Osteoblast (primary cell): ENCODE results near the gene POLR1E. TPM values are rescaled to one million over a fixed set of nuclear protein-coding genes. Genes with fewer than 3 reads are reported as not detected.

Experiments used
- DNase-seq: peaks from one replicate; pipeline ENCODE4 v3.0.0; 2011; ENCODE audit warnings: low spot score, mixed read lengths; ENCODE audit not compliant: insufficient read length; ENCODE audit errors: missing footprints
- H2AFZ ChIP-seq: 2 replicates; pipeline ENCODE4 v1.6.0; 2011; ENCODE audit warnings: mild to moderate bottlenecking, low read length
- H3K27ac ChIP-seq: 2 replicates; pipeline ENCODE4 v1.5.1; 2011; ENCODE audit warnings: mild to moderate bottlenecking, low read depth, low read length, moderate library complexity
- H3K27me3 ChIP-seq: 2 replicates; pipeline ENCODE4 v1.6.0; 2012; ENCODE audit warnings: mild to moderate bottlenecking, control low read depth, inconsistent platforms, low read length, moderate library complexity; ENCODE audit not compliant: insufficient read depth
- H3K36me3 ChIP-seq: 2 replicates; pipeline ENCODE4 v1.5.1; 2011; ENCODE audit warnings: mild to moderate bottlenecking, low read length, control low read depth, moderate library complexity; ENCODE audit not compliant: insufficient read depth
- H3K4me1 ChIP-seq: 2 replicates; pipeline ENCODE4 v1.5.1; 2011; ENCODE audit warnings: mild to moderate bottlenecking, low read length, control low read depth, moderate library complexity; ENCODE audit not compliant: insufficient read depth
- H3K4me2 ChIP-seq: 2 replicates; pipeline ENCODE4 v1.6.0; 2011; ENCODE audit warnings: mild to moderate bottlenecking, low read length; ENCODE audit not compliant: insufficient read depth
- H3K4me3 ChIP-seq: fragments of 200-600 bp; sonication (generic); 3 replicates; pipeline ENCODE4 v1.5.1; 2012; ENCODE audit warnings: mild to moderate bottlenecking, low read length, inconsistent platforms; ENCODE audit not compliant: insufficient read depth
- H3K79me2 ChIP-seq: 2 replicates; pipeline ENCODE4 v1.6.0; 2012; ENCODE audit warnings: mild to moderate bottlenecking, low read length, control low read depth, inconsistent platforms; ENCODE audit not compliant: insufficient read depth
- H3K9me3 ChIP-seq: 2 replicates; pipeline ENCODE4 v1.5.1; 2011; ENCODE audit warnings: low read depth, low read length, control low read depth
- H4K20me1 ChIP-seq: 2 replicates; pipeline ENCODE4 v1.6.0; 2012; ENCODE audit warnings: mild to moderate bottlenecking, low read length, control low read depth; ENCODE audit not compliant: insufficient read depth
- total RNA-seq: library from RNA; depleted of rRNA; stranded (reverse); fragments of >200 nt; gene quantifications from 2 replicates; pipeline ENCODE4 v1.2.3, GENCODE V29; 2012
- TF ChIP-seq, protein P1 (sequence below): IDR thresholded peaks from 2 replicates; pipeline ENCODE4 v1.5.1; 2011; ENCODE audit warnings: mild to moderate bottlenecking, low read depth, low read length, moderate library complexity; ENCODE audit errors: extremely low read depth

The POLR1E gene
- total RNA-seq, 1 donor: 33.3 TPM

DNA sequence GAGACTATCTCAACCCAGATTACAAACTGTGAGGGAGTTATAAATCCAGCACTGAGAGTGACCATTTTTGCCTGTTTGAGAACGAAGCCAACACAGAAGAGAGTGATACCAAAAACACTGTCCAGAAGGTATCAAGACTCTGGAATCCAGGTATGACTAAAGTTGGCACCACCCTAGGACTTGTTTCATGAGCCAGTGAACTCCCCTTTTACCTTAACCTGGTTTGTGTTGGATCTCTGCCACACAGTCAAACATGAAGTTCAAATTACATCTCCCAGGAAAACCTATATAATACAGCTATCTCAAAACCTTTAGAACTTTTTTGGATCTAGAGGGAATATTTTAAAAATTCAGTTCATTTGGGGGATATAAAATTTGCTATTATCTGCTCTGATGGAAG is 31.9 kb upstream of the POLR1E start:
- no peaks in the 10 kb centered on the region for H3K27me3 ChIP-seq
- DNase-seq: no peak
- no peak overlapping the region for H2AFZ ChIP-seq
- H4K20me1 ChIP-seq: peaks cover 62% of the 10 kb centered on the region
- peaks cover 93% of the 10 kb centered on the region for H3K79me2 ChIP-seq
- H3K9me3 ChIP-seq: no peaks in the 10 kb centered on the region
- no peak overlapping the region for H3K4me3 ChIP-seq
- H3K4me2 ChIP-seq: no peak overlapping the region
- TF ChIP-seq, protein P1, sequence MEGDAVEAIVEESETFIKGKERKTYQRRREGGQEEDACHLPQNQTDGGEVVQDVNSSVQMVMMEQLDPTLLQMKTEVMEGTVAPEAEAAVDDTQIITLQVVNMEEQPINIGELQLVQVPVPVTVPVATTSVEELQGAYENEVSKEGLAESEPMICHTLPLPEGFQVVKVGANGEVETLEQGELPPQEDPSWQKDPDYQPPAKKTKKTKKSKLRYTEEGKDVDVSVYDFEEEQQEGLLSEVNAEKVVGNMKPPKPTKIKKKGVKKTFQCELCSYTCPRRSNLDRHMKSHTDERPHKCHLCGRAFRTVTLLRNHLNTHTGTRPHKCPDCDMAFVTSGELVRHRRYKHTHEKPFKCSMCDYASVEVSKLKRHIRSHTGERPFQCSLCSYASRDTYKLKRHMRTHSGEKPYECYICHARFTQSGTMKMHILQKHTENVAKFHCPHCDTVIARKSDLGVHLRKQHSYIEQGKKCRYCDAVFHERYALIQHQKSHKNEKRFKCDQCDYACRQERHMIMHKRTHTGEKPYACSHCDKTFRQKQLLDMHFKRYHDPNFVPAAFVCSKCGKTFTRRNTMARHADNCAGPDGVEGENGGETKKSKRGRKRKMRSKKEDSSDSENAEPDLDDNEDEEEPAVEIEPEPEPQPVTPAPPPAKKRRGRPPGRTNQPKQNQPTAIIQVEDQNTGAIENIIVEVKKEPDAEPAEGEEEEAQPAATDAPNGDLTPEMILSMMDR: no peak
- H3K27ac ChIP-seq: no peak overlapping the region
- no peaks in the 10 kb centered on the region for H3K4me1 ChIP-seq
- peaks cover 3% of the 10 kb centered on the region for H3K36me3 ChIP-seq

DNA sequence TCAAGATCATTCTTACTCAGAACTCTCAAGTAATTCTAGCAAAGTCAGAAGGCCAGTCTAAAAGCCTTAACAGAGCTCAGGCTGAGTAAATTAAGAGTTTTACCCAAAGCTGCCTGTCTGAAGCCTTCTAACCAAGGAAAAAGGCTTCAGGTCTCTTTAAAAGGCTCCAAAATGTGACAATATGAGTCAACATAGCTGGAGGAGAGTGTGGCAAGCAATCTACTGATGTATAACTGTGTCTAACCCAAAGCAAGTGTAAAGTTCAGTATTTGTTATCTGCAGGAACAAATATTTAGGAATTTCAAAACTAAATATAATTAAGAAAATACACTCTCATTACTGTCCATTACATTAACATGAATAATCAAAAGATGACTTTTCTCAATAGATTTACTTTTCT is 31.5 kb upstream of the POLR1E start:
- H3K4me2 ChIP-seq: no peak overlapping the region
- H3K79me2 ChIP-seq: peaks cover 96% of the 10 kb centered on the region
- H2AFZ ChIP-seq: no peak overlapping the region
- TF ChIP-seq, protein P1: no peak
- no peaks in the 10 kb centered on the region for H3K4me1 ChIP-seq
- no peak for DNase-seq
- no peaks in the 10 kb centered on the region for H3K27me3 ChIP-seq
- no peak overlapping the region for H3K27ac ChIP-seq
- peaks cover 3% of the 10 kb centered on the region for H3K36me3 ChIP-seq
- H3K4me3 ChIP-seq: no peak overlapping the region
- peaks cover 61% of the 10 kb centered on the region for H4K20me1 ChIP-seq
- no peaks in the 10 kb centered on the region for H3K9me3 ChIP-seq

DNA sequence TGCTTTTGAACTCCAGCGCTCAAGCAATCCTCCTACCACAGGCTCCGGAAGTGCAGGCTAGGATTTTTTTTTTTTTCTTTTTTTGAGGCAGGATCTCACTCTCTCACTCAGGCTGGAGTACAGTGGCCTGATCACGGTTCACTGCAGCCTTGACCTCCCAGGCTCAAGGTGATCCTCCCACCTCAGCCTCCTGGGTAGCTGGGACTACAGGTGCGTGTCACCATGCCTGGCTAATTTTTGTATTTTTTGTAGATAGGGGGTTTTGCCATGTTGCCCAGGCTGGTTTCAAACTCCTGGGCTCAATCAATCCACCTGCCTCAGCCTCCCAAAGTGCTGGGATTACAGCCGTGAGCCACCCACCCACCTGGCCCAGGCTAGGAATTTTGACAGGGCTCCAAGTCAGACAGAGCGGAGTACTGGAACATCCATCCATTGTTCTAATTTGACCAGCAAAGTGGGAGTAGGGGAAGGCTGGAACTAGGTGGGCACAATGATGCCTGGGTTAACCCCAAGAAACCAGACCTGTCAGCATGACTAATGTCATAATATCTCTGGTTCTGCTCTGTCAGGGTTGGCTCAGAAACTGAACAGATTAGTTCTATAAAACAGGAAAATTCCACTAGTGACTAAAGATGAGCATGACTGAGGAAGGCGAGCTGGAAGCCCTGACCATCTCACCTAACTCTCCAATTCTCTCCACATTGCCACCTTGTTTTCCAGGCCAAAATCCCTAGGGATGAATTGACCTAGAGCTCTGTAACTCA is 29.7 kb upstream of the POLR1E start:
- Histone ChIP-seq H3K4me3 (no peak overlapping the region), H4K20me1 (peaks cover 60% of the 10 kb centered on the region), H3K27ac (no peak overlapping the region), H3K9me3 (no peaks in the 10 kb centered on the region), H2AFZ (no peak overlapping the region), H3K36me3 (no peaks in the 10 kb centered on the region), H3K27me3 (no peaks in the 10 kb centered on the region), H3K79me2 (peaks cover 96% of the 10 kb centered on the region), H3K4me1 (no peaks in the 10 kb centered on the region), H3K4me2 (no peak overlapping the region)
- TF ChIP-seq, protein P1: no peak
- no peak for DNase-seq

DNA sequence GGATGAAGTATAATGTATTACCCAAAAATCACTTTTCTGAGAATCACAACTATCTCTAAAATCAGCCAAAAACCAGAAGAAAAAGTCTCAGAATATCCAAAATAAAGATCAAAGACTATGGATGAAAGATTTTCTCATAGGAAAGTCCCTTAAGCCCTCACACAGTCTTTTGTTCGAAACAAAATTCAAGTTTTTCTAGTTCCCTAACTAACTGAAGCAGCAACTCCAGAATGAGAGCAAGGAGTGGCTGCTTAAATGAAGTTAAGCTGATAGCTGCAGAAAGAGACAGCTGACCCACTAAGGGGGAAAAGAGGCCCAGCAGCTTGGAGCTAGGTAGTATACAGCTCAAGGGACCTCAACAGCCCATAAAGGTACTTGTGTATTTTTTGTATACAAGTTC is 28.9 kb upstream of the POLR1E start:
- TF ChIP-seq, protein P1: no peak
- Histone ChIP-seq H3K27ac (no peak overlapping the region), H3K9me3 (no peaks in the 10 kb centered on the region), H3K36me3 (no peaks in the 10 kb centered on the region), H3K79me2 (peaks cover 96% of the 10 kb centered on the region), H3K4me3 (no peak overlapping the region), H2AFZ (no peak overlapping the region), H3K27me3 (no peaks in the 10 kb centered on the region), H3K4me2 (no peak overlapping the region), H3K4me1 (no peaks in the 10 kb centered on the region), H4K20me1 (peaks cover 63% of the 10 kb centered on the region)
- no peak for DNase-seq
